OCI-LY7 (cell line): ENCODE measurements around the gene KCNK4.

ENCODE experiments used
- CTCF ChIP-seq: fragments of 200-600 bp; sonication (generic); conservative IDR thresholded peaks from 2 replicates; pipeline ENCODE4 v1.5.1; 2014; ENCODE audit warnings: mild to moderate bottlenecking, antibody characterized with exemption, low read length, moderate library complexity, mixed read lengths
- EZH2phosphoT487 ChIP-seq: fragments of 200-600 bp; sonication (generic); IDR thresholded peaks from 2 replicates; pipeline ENCODE4 v1.6.1; 2018; ENCODE audit warnings: low read depth, borderline replicate concordance, mild to moderate bottlenecking, mixed run types, antibody characterized with exemption, low read length, moderate library complexity, mixed read lengths

GRCh38 chr11:64278576-64279190 lies 12.4 kb upstream of the KCNK4 start:
- TF ChIP-seq CTCF (no peak), EZH2phosphoT487 (no peak)
